ENCODE measurements around the gene RASSF4.

RASSF4 gene

DNA sequence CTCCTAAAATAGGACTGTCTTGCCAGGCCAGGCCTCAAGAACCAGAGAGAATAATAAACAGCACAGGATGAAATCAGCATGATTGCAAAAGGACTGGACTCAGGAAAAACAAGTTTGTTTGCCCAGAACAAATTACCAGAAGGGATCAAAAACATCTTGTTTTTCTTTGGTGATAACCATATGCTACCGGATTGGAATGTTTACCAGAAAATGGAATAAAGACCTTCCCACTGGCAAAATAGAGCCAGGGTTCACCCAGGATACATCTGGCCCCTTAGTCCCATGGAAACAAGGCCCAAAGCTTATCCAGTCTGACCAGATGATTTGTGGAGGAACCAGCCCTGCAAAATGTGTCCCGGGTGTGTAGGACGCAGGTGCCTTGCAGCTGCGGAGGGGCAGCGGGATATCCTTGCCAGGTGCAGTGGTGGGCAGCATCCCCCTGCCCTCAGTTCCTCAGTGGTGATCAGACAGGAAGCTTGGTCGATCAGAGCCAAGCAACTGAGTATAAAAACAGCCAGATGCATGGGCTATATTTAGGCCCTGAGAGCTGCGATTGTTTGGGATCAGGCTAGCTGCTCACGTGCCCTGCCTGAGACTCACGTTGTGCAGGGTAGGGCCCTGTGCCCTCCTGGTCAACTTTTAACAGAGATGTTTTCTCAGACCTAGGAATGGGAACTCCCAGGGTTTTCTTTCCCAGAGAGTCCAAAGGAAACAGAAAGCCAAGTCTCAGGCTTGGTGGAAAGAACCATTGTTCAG lies 36.5 kb downstream of the RASSF4 start:
- H3K4me3 ChIP-seq: no peak overlapping the region; a peak in 1 of 20 replicates
- peak overlapping the region in 10 of 11 experiments; percentile 34 to 76 (median 64); a peak in 18 of 22 replicates for H3K9ac ChIP-seq
- H3K36me3 ChIP-seq: peaks cover 0 to 44% (median 26%) of the 10 kb centered on the region in 11 experiments; a peak in 12 of 22 replicates
- H4K20me1 ChIP-seq: peaks cover 0 to 53% (median 0%) of the 10 kb centered on the region in 11 experiments; a peak in 8 of 22 replicates
- TF ChIP-seq Cebpa-rat (IDR thresholded peaks at IDR 0.05): no peak
- H3K4me2 ChIP-seq: peak overlapping the region; percentile 60 to 95 (median 86)
- no peaks in the 10 kb centered on the region for H3K27me3 ChIP-seq
- peaks cover 91 to 95% (median 93%) of the 10 kb centered on the region in 10 experiments for H3K4me1 ChIP-seq
- H3K9me3 ChIP-seq (replicated peaks in 1 of 11): no peaks in the 10 kb centered on the region; a peak in 3 of 22 replicates
- peak overlapping the region; percentile 25 to 98 (median 85); a peak in 20 of 22 replicates for H3K27ac ChIP-seq

- H4K20me1 ChIP-seq: peaks cover 0 to 42% (median 0%) of the 10 kb centered on the region in 11 experiments; a peak in 9 of 22 replicates
- peak overlapping the region in 10 of 11 experiments; percentile 43 to 98 (median 90); a peak in 20 of 22 replicates for H3K27ac ChIP-seq
- peaks cover under 1 to 33% (median 19%) of the 10 kb centered on the region in 11 experiments; a peak in 21 of 22 replicates for H3K36me3 ChIP-seq
- TF ChIP-seq Cebpa-rat (IDR thresholded peaks at IDR 0.05): no peak
- peak overlapping the region; percentile 60 to 95 (median 86); a peak in 21 of 22 replicates for H3K4me2 ChIP-seq
- H3K9ac ChIP-seq: peak overlapping the region in 10 of 11 experiments; percentile 34 to 76 (median 64); a peak in 16 of 22 replicates
- H3K9me3 ChIP-seq (replicated peaks in 1 of 11): peaks cover 0 to 10% (median 6%) of the 10 kb centered on the region in 11 experiments; a peak in 17 of 22 replicates
- no peak overlapping the region; a peak in 1 of 20 replicates for H3K4me3 ChIP-seq
- peaks cover 82 to 91% (median 87%) of the 10 kb centered on the region in 10 experiments for H3K4me1 ChIP-seq
- no peaks in the 10 kb centered on the region for H3K27me3 ChIP-seq
These were observed 37.6 kb downstream of the RASSF4 start for GRCh38 chr10:44997105-44997748.

- H3K27ac ChIP-seq: peak overlapping the region in 8 of 11 experiments; percentile 28 to 98 (median 96); a peak in 15 of 22 replicates
- peak overlapping the region in 1 of 11 experiments; percentile 13; a peak in 4 of 22 replicates for H3K9ac ChIP-seq
- peaks cover 0 to 32% (median 0%) of the 10 kb centered on the region in 11 experiments; a peak in 11 of 22 replicates for H4K20me1 ChIP-seq
- TF ChIP-seq Cebpa-rat (IDR thresholded peaks at IDR 0.05): peak in 3 of 11 experiments; percentile 11 to 59 (median 29); a peak in 1 of 22 replicates
- H3K27me3 ChIP-seq: no peaks in the 10 kb centered on the region
- peaks cover 10 to 33% (median 22%) of the 10 kb centered on the region in 11 experiments for H3K36me3 ChIP-seq
- H3K4me1 ChIP-seq: peaks cover 73 to 85% (median 80%) of the 10 kb centered on the region in 10 experiments
- no peak overlapping the region for H3K4me3 ChIP-seq
- peak overlapping the region; percentile 80 to 95 (median 88) for H3K4me2 ChIP-seq
- H3K9me3 ChIP-seq (replicated peaks in 1 of 11): peaks cover 7 to 19% (median 16%) of the 10 kb centered on the region in 11 experiments
These were observed 38.6 kb downstream of the RASSF4 start for GRCh38 chr10:44998146-44998631.

DNA sequence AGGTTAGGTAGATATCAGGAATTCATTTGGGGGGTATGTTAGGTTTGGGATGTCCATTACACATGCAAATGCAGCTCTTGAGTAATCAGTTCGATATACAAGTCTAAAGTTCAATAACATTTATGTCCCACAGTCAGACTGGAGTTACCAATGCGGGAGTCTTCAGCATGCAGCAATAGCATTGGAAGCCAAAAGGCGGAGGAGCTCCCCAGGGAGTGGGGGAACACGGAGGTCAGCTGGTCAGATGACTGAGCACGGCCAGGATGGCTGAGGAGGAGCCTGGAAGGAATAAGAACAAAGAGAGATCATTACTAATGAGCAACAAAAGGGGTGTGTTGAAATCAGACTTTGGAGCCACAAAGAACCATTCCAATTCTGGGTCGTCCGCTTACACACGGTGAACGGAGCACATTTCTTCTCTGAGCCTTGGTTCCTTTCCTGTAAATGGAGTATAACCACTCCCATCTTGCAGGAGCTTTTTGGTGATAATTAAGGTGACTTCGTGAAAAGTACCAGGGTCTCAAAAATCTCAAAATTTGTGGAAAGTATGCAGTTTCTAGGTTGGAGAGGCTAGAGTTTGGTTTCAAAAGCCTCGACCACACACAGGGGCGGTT lies 40.6 kb downstream of the RASSF4 start:
- peak overlapping the region; percentile 94 to 99 (median 97) for H3K27ac ChIP-seq
- peak overlapping the region; percentile 55 to 79 (median 72) for H3K4me3 ChIP-seq
- peak in 2 of 11 experiments; percentile 16 to 68; a peak in 2 of 22 replicates for TF ChIP-seq Cebpa-rat (IDR thresholded peaks at IDR 0.05)
- peaks cover 56 to 70% (median 66%) of the 10 kb centered on the region in 10 experiments for H3K4me1 ChIP-seq
- H3K36me3 ChIP-seq: peaks cover 23 to 35% (median 32%) of the 10 kb centered on the region in 11 experiments
- no peaks in the 10 kb centered on the region for H3K27me3 ChIP-seq
- H3K9me3 ChIP-seq (replicated peaks in 1 of 11): peaks cover 26 to 40% (median 34%) of the 10 kb centered on the region in 11 experiments
- H4K20me1 ChIP-seq: peaks cover 0 to 11% (median 7%) of the 10 kb centered on the region in 11 experiments; a peak in 16 of 22 replicates
- H3K4me2 ChIP-seq: peak overlapping the region; percentile 80 to 95 (median 88)
- H3K9ac ChIP-seq: peak overlapping the region; percentile 90 to 98 (median 96)

GRCh38 chr10:45000752-45001380 lies 41.3 kb downstream of the RASSF4 start, which contains the start of gene ZNF22:
ZNF22 (plus strand) TSS chr10:45000923; CDS start chr10:45003369, 2,446 bp downstream.
- peak within 1 kb of the TSS; percentile 80 to 95 (median 88) for H3K4me2 ChIP-seq
- H3K9me3 ChIP-seq (replicated peaks in 1 of 11): peaks cover 26 to 42% (median 36%) of the 10 kb centered on the region in 11 experiments
- TF ChIP-seq Cebpa-rat (IDR thresholded peaks at IDR 0.05): no peak
- H3K27ac ChIP-seq: peak within 1 kb of the TSS; percentile 94 to 99 (median 97)
- peaks cover 23 to 41% (median 37%) of the 10 kb centered on the region in 11 experiments for H3K36me3 ChIP-seq
- no peaks in the 10 kb centered on the region for H3K27me3 ChIP-seq
- peak within 1 kb of the TSS; percentile 90 to 98 (median 96) for H3K9ac ChIP-seq
- H3K4me3 ChIP-seq: peak within 1 kb of the TSS; percentile 55 to 79 (median 72)
- H4K20me1 ChIP-seq: peaks cover 0 to 17% (median 13%) of the 10 kb centered on the region in 11 experiments; a peak in 15 of 22 replicates
- peaks cover 50 to 68% (median 65%) of the 10 kb centered on the region in 10 experiments for H3K4me1 ChIP-seq

GRCh38 chr10:45001381-45002148 lies 42.0 kb downstream of the RASSF4 start:
- peak overlapping the region; percentile 55 to 79 (median 72) for H3K4me3 ChIP-seq
- no peaks in the 10 kb centered on the region for H3K27me3 ChIP-seq
- H3K9ac ChIP-seq: peak overlapping the region; percentile 90 to 98 (median 96)
- peaks cover 0 to 24% (median 17%) of the 10 kb centered on the region in 11 experiments; a peak in 13 of 22 replicates for H4K20me1 ChIP-seq
- H3K36me3 ChIP-seq: peaks cover 23 to 44% (median 40%) of the 10 kb centered on the region in 11 experiments
- H3K9me3 ChIP-seq (replicated peaks in 1 of 11): peaks cover 26 to 42% (median 36%) of the 10 kb centered on the region in 11 experiments
- peak overlapping the region; percentile 80 to 95 (median 88) for H3K4me2 ChIP-seq
- no peak for TF ChIP-seq Cebpa-rat (IDR thresholded peaks at IDR 0.05)
- H3K4me1 ChIP-seq: peaks cover 43 to 68% (median 62%) of the 10 kb centered on the region in 10 experiments
- peak overlapping the region; percentile 94 to 99 (median 97) for H3K27ac ChIP-seq

Data from BLaER1 treated with 17β-estradiol and CSF1 and Interleukin-3, amounts not matched to agents 10 nM and 100 nM (cell line).